OCI-LY1 (cell line): ENCODE results near the gene ZNF146.

Experiments used
- H2AFZ ChIP-seq: fragments of 200-600 bp; sonication (generic), shearing (Covaris generic); 2 replicates; pipeline ENCODE4 v1.6.0; 2014; ENCODE audit warnings: antibody characterized with exemption, mild to moderate bottlenecking, low read length
- H3F3A ChIP-seq: fragments of 200-600 bp; sonication (generic), shearing (Covaris generic); 2 replicates; pipeline ENCODE4 v1.6.0; 2014; ENCODE audit warnings: mild to moderate bottlenecking, antibody characterized with exemption, low read length, moderate library complexity; ENCODE audit not compliant: insufficient read depth
- H3K27ac ChIP-seq: fragments of 200-600 bp; sonication (generic); 2 replicates; pipeline ENCODE4 v1.5.1; 2014; ENCODE audit warnings: low read length, mixed run types, mild to moderate bottlenecking, low read depth; ENCODE audit not compliant: poor library complexity, severe bottlenecking
- H3K27me3 ChIP-seq: fragments of 200-600 bp; sonication (generic); 2 replicates; pipeline ENCODE4 v1.6.0; 2014; ENCODE audit warnings: antibody characterized with exemption, mild to moderate bottlenecking, low read length, moderate library complexity; ENCODE audit not compliant: insufficient read depth
- H3K36me3 ChIP-seq: fragments of 200-600 bp; sonication (generic); 2 replicates; pipeline ENCODE4 v1.6.1; 2014; ENCODE audit warnings: mild to moderate bottlenecking, antibody characterized with exemption, low read length, moderate library complexity, mixed read lengths; ENCODE audit not compliant: insufficient read depth
- H3K4me1 ChIP-seq: fragments of 200-600 bp; sonication (generic); 2 replicates; pipeline ENCODE4 v1.5.1; 2014; ENCODE audit warnings: mild to moderate bottlenecking, low read length, moderate library complexity; ENCODE audit not compliant: insufficient read depth, severe bottlenecking
- H3K4me2 ChIP-seq: fragments of 200-600 bp; sonication (generic), shearing (Covaris generic); 2 replicates; pipeline ENCODE4 v1.6.1; 2014; ENCODE audit warnings: low read length
- H3K4me3 ChIP-seq: fragments of 200-600 bp; sonication (generic); 2 replicates; pipeline ENCODE4 v1.5.1; 2014; ENCODE audit warnings: low read length, low read depth, mild to moderate bottlenecking, mixed read lengths; ENCODE audit not compliant: poor library complexity, severe bottlenecking
- H3K79me2 ChIP-seq: fragments of 200-600 bp; shearing (Covaris generic); 2 replicates; pipeline ENCODE4 v1.6.1; 2016; ENCODE audit warnings: mixed run types, low read length, mixed read lengths; ENCODE audit not compliant: insufficient read depth
- H3K9ac ChIP-seq: fragments of 200-600 bp; sonication (generic), shearing (Covaris generic); 2 replicates; pipeline ENCODE4 v1.6.1; 2014; ENCODE audit warnings: mild to moderate bottlenecking, low read length, mixed read lengths
- H3K9me2 ChIP-seq: fragments of 200-600 bp; sonication (generic), shearing (Covaris generic); 2 replicates; pipeline ENCODE4 v1.6.1; 2014; ENCODE audit warnings: low read depth, mild to moderate bottlenecking, low read length, mixed read lengths
- H3K9me3 ChIP-seq: fragments of 200-600 bp; shearing (Covaris generic); 2 replicates; pipeline ENCODE4 v1.6.1; 2014; ENCODE audit warnings: low read length, mixed read lengths
- H4K20me1 ChIP-seq: fragments of 200-600 bp; sonication (generic), shearing (Covaris generic); 2 replicates; pipeline ENCODE4 v1.6.0; 2016; ENCODE audit warnings: mild to moderate bottlenecking, low read length; ENCODE audit not compliant: insufficient read depth
- CTCF ChIP-seq: fragments of 200-600 bp; sonication (generic), shearing (Covaris generic); IDR thresholded peaks from 2 replicates; pipeline ENCODE4 v1.5.1; 2017; ENCODE audit warnings: mild to moderate bottlenecking, antibody characterized with exemption, low read length, moderate library complexity, mixed read lengths
- EZH2 ChIP-seq: fragments of 200-600 bp; sonication (generic), shearing (Covaris generic); IDR thresholded peaks from 2 replicates; pipeline ENCODE4 v1.8.0; 2017; ENCODE audit warnings: borderline replicate concordance, mixed run types, mild to moderate bottlenecking, antibody characterized with exemption, low read length, moderate library complexity, mixed read lengths

The ZNF146 gene

GRCh38 chr19:36252047-36252446 is 37.1 kb downstream of the ZNF146 start:
- TF ChIP-seq EZH2, result no peak
- TF ChIP-seq CTCF, result no peak
- Histone ChIP-seq H2AFZ (no peak overlapping the region), H3K9me3 (no peaks in the 10 kb centered on the region), H3K27ac (no peak overlapping the region), H3K4me3 (no peak overlapping the region), H3K27me3 (no peaks in the 10 kb centered on the region), H3K4me1 (no peaks in the 10 kb centered on the region), H3F3A (no peaks in the 10 kb centered on the region), H4K20me1 (no peaks in the 10 kb centered on the region), H3K4me2 (no peak overlapping the region), H3K9me2 (no peaks in the 10 kb centered on the region), H3K9ac (no peak overlapping the region), H3K36me3 (no peaks in the 10 kb centered on the region), H3K79me2 (no peaks in the 10 kb centered on the region)

GRCh38 chr19:36254848-36255247 is 39.9 kb downstream of the ZNF146 start:
- TF ChIP-seq EZH2 (no peak), CTCF (no peak)
- H2AFZ ChIP-seq, result no peak overlapping the region
- H3K27ac ChIP-seq, result no peak overlapping the region
- H3K9me2 ChIP-seq, result no peaks in the 10 kb centered on the region
- no peaks in the 10 kb centered on the region for H3K9me3 ChIP-seq
- H3K4me1 ChIP-seq, result no peaks in the 10 kb centered on the region
- H4K20me1 ChIP-seq, result no peaks in the 10 kb centered on the region
- no peaks in the 10 kb centered on the region for H3K36me3 ChIP-seq
- H3K4me3 ChIP-seq, result no peak overlapping the region
- no peak overlapping the region for H3K4me2 ChIP-seq
- H3F3A ChIP-seq, result no peaks in the 10 kb centered on the region
- H3K9ac ChIP-seq, result no peak overlapping the region
- H3K27me3 ChIP-seq, result no peaks in the 10 kb centered on the region
- H3K79me2 ChIP-seq, result no peaks in the 10 kb centered on the region

- H3K9ac ChIP-seq, result no peak overlapping the region
- H3K36me3 ChIP-seq, result no peaks in the 10 kb centered on the region
- no peak overlapping the region for H3K27ac ChIP-seq
- H3K4me3 ChIP-seq, result no peak overlapping the region
- H3K9me3 ChIP-seq, result no peaks in the 10 kb centered on the region
- no peak overlapping the region for H2AFZ ChIP-seq
- H4K20me1 ChIP-seq, result no peaks in the 10 kb centered on the region
- no peaks in the 10 kb centered on the region for H3F3A ChIP-seq
- no peaks in the 10 kb centered on the region for H3K4me1 ChIP-seq
- no peak overlapping the region for H3K4me2 ChIP-seq
- no peak for TF ChIP-seq CTCF
- TF ChIP-seq EZH2, result no peak
- no peaks in the 10 kb centered on the region for H3K9me2 ChIP-seq
- no peaks in the 10 kb centered on the region for H3K27me3 ChIP-seq
- H3K79me2 ChIP-seq, result no peaks in the 10 kb centered on the region
Observed at GRCh38 chr19:36255316-36255715, 40.4 kb downstream of the ZNF146 start.
